ENCODE data around the gene SLC41A3. TPM values are rescaled to one million over a fixed set of nuclear protein-coding genes. Genes with fewer than 3 reads are reported as not detected.

Gene SLC41A3
- total and polyA plus RNA-seq, 2 of the 4 experiments (the other 2 are of a cell fraction): 30.5 to 43.5 TPM

- no peak for TF ChIP-seq RAD21 (IDR thresholded peaks at IDR 0.05; ENCODE audit: low read length)
Observed at GRCh38 chr3:125960456-125961288, 123.3 kb downstream of the SLC41A3 start (continued).

- no peak overlapping the region for H2BK120ac ChIP-seq (ENCODE audit: low read depth, low read length)
- H3K27ac ChIP-seq (ENCODE audit: insufficient read depth, low read length): no peak overlapping the region
- intact Hi-C loops (cut with micrococcal nuclease): no loop called here
- no TSS peak for BruUV-seq (replicated peaks)
- H3K79me1 ChIP-seq (ENCODE audit: low read depth in 1 of 2, low read length in 2 of 2): no peaks in the 10 kb centered on the region
- H4K5ac ChIP-seq (ENCODE audit: low read depth, low read length): no peak overlapping the region
- H2BK15ac ChIP-seq (ENCODE audit: low read depth, low read length): no peak overlapping the region
- ChIA-PET POLR2A (ENCODE audit: unreplicated experiment) (no interaction called here), CTCF (no interaction called here)
- dilution Hi-C loops (cut with HindIII; ENCODE audit: low sequenced_read_pairs, unreplicated experiment): no loop called here
- ATAC-seq (ENCODE audit: low read depth): no peak
- H2AFZ ChIP-seq (replicated peaks; ENCODE audit: low read length, poor library complexity): no peak overlapping the region
- no peak overlapping the region for H4K8ac ChIP-seq (ENCODE audit: low read depth in 2 of 2, low read length in 2 of 2)
- H3K9ac ChIP-seq (ENCODE audit: low read depth, low read length): no peak overlapping the region
- in situ Hi-C loops (cut with MboI; ENCODE audit: low sequenced_read_pairs): loop anchor here (25.0 kb wide), 1 partner anchor 427 kb away; the partner anchor contains the start of gene CFAP100
- no peaks in the 10 kb centered on the region for H3K4me1 ChIP-seq (ENCODE audit: control insufficient read depth, insufficient read depth, low read length)
- H3K23ac ChIP-seq (ENCODE audit: low read depth, low read length): no peak overlapping the region
- TF ChIP-seq SMC3 (IDR thresholded peaks at IDR 0.05; ENCODE audit: low read depth, low read length): no peak
- TF ChIP-seq CEBPB (IDR thresholded peaks at IDR 0.05; ENCODE audit: low read depth, low read length): no peak
- no peak for TF ChIP-seq NFE2L2 (IDR thresholded peaks at IDR 0.05; ENCODE audit: low read depth, low read length)
- no peak for TF ChIP-seq MAFK (IDR thresholded peaks at IDR 0.05; ENCODE audit: low read depth, low read length)
- TF ChIP-seq MXI1 (IDR thresholded peaks at IDR 0.05; ENCODE audit: borderline replicate concordance, low read depth, low read length): no peak
- TF ChIP-seq MAZ (IDR thresholded peaks at IDR 0.05; ENCODE audit: borderline replicate concordance, low read depth, low read length): no peak
- H3K18ac ChIP-seq (ENCODE audit: low read depth, low read length): no peak overlapping the region
- no peak overlapping the region for H2BK5ac ChIP-seq (ENCODE audit: low read depth, low read length, poor library complexity, severe bottlenecking)
- no peak for DNase-seq
- no peak overlapping the region for H4K91ac ChIP-seq (ENCODE audit: insufficient read depth, low read depth, low read length)
- no peak overlapping the region for H3K4ac ChIP-seq (ENCODE audit: low read depth, low read length)
- no peak overlapping the region for H3K56ac ChIP-seq (ENCODE audit: extremely low read depth, insufficient read depth, low read length)
- H3K14ac ChIP-seq (replicated peaks; ENCODE audit: low read depth, low read length): no peak overlapping the region
- no peaks in the 10 kb centered on the region for H3K36me3 ChIP-seq (ENCODE audit: control insufficient read depth, insufficient read depth, low read length)
- H3K4me2 ChIP-seq (ENCODE audit: low read depth, low read length): no peak overlapping the region
- no peak overlapping the region for H2AK9ac ChIP-seq (replicated peaks; ENCODE audit: low read depth, low read length, poor library complexity)
- no peaks in the 10 kb centered on the region for H3K9me1 ChIP-seq (ENCODE audit: insufficient read depth, low read length)
- no peaks in the 10 kb centered on the region for H3K9me3 ChIP-seq (ENCODE audit: control insufficient read depth, insufficient read depth, low read length)
- no peak overlapping the region for H3K4me3 ChIP-seq (ENCODE audit: insufficient read depth, low read depth, low read length)
- no peaks in the 10 kb centered on the region for H4K20me1 ChIP-seq (ENCODE audit: insufficient read depth, low read length)
- WGBS, 2 experiments (ENCODE audit: extremely low coverage in 2 of 2, insufficient read length in 1 of 2): 83% methylated on average over 10 of the region's 14 CpGs; no CpG with 5 or more reads in 1 of the 2 experiments
- H2AK5ac ChIP-seq (ENCODE audit: low read depth, low read length): no peak overlapping the region
- H2BK20ac ChIP-seq (ENCODE audit: low read depth, low read length): no peak overlapping the region
- H3K27me3 ChIP-seq (ENCODE audit: control insufficient read depth, insufficient read depth, low read length): peaks cover 13% of the 10 kb centered on the region
Observed at GRCh38 chr3:125960066-125960424, 123.9 kb downstream of the SLC41A3 start.

Measured in IMR-90 (cell line).